GM21447 (cell line): ENCODE data around the gene FBXW8.

Experiments used
- ATAC-seq: cut with Tn5 transposase; IDR thresholded peaks from one replicate; pipeline ENCODE4 v1.9.1; 2021; ENCODE audit not compliant: unreplicated experiment

The FBXW8 gene

GRCh38 chr12:116922194-116922897, 11.6 kb downstream of the FBXW8 start:
- ATAC-seq: peak; percentile 54

GRCh38 chr12:116924558-116925453, 14.1 kb downstream of the FBXW8 start:
- ATAC-seq: peak; percentile 78

- no peak for ATAC-seq
Observed at GRCh38 chr12:116926283-116927243, 15.8 kb downstream of the FBXW8 start.

GRCh38 chr12:116927244-116927940, 16.6 kb downstream of the FBXW8 start:
- no peak for ATAC-seq

GRCh38 chr12:116928504-116928903, 17.8 kb downstream of the FBXW8 start:
- ATAC-seq: no peak

- no peak for ATAC-seq
Observed at GRCh38 chr12:116929885-116930284, 19.1 kb downstream of the FBXW8 start.

GRCh38 chr12:116931665-116932064, 20.9 kb downstream of the FBXW8 start:
- ATAC-seq: no peak

GRCh38 chr12:116933091-116933490, 22.3 kb downstream of the FBXW8 start:
- no peak for ATAC-seq

- ATAC-seq: no peak
Observed at GRCh38 chr12:116933512-116934246, 22.9 kb downstream of the FBXW8 start.

- ATAC-seq: no peak
Observed at GRCh38 chr12:116934908-116935705, 24.4 kb downstream of the FBXW8 start.

GRCh38 chr12:116937640-116938039, 26.9 kb downstream of the FBXW8 start:
- ATAC-seq: no peak

GRCh38 chr12:116939734-116940133, 29.0 kb downstream of the FBXW8 start:
- no peak for ATAC-seq

- ATAC-seq: no peak
Observed at GRCh38 chr12:116941188-116941587, 30.4 kb downstream of the FBXW8 start.

GRCh38 chr12:116943419-116944372, 32.9 kb downstream of the FBXW8 start:
- ATAC-seq: no peak

- ATAC-seq: no peak
Observed at GRCh38 chr12:116945886-116946550, 35.3 kb downstream of the FBXW8 start.

GRCh38 chr12:116948298-116948697, 37.5 kb downstream of the FBXW8 start:
- ATAC-seq: no peak

GRCh38 chr12:116950628-116951325, 40.0 kb downstream of the FBXW8 start:
- no peak for ATAC-seq
